Mucosa of stomach (tissue), 1 donor: ENCODE data around the gene MUC4.
"Not testable (repeated sequence)": the region's sequence is repeated elsewhere in the genome, so short reads cannot be mapped to it uniquely, and the experiment has no call there.

ENCODE experiments used
- H3K27me3 ChIP-seq: one replicate; pipeline ENCODE4 v1.7.0; 2013; ENCODE audit warnings: mild to moderate bottlenecking, low read length; ENCODE audit not compliant: control insufficient read depth, insufficient read depth
- H3K36me3 ChIP-seq: one replicate; pipeline ENCODE4 v1.7.0; 2013; ENCODE audit warnings: low read length; ENCODE audit not compliant: control insufficient read depth, insufficient read depth
- H3K4me1 ChIP-seq: one replicate; pipeline ENCODE4 v1.7.0; 2013; ENCODE audit warnings: mild to moderate bottlenecking, low read length; ENCODE audit not compliant: control insufficient read depth, insufficient read depth
- H3K4me3 ChIP-seq: one replicate; pipeline ENCODE4 v1.7.0; 2013; ENCODE audit warnings: low read length
- H3K9ac ChIP-seq: one replicate; pipeline ENCODE4 v1.7.0; 2013; ENCODE audit warnings: mild to moderate bottlenecking, low read length, moderate library complexity
- H3K9me3 ChIP-seq: one replicate; pipeline ENCODE4 v1.7.0; 2013; ENCODE audit warnings: mild to moderate bottlenecking, low read length, moderate library complexity; ENCODE audit not compliant: control insufficient read depth
- donor health status: Pancreatic carcinoma.

The MUC4 gene

DNA sequence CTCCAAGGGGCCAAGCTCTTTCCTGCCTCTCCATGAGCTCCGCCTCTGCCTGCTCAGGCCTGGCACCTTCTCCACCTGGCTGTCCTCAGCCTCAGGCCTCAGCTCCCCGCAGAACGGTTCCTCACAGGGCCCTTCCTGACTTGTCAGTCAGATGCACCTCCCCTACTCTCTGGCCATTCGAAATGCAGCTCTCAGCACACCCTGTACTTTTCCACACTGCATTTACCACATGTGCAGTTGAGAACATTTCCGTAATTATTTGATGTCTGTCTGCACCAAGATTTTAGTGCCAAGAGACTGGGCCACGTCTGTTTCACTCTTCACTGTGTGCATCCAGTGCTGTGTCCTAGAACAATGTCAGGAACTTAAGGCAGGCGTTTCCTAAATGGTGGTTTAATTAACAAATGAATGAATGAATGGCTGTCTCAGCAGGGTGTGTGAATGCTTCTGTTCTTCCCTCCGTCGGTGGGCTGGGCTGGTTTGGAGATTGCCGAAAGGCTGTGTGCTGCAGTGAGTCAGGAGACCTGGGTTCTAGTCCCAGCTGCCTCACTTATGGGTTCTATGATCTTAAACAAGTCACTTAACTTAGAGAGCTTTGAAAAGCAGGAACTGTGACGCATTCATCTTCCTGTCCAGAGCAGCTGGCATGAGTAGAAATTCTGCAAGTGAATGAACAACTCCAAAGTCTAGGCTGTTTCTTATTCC, 5.4 kb downstream of the MUC4 start:
- H3K9me3 ChIP-seq: no peaks in the 10 kb centered on the region
- no peak overlapping the region for H3K9ac ChIP-seq
- H3K36me3 ChIP-seq: no peaks in the 10 kb centered on the region
- H3K4me3 ChIP-seq: no peak overlapping the region
- peaks cover 38% of the 10 kb centered on the region for H3K4me1 ChIP-seq
- peaks cover 28% of the 10 kb centered on the region for H3K27me3 ChIP-seq

DNA sequence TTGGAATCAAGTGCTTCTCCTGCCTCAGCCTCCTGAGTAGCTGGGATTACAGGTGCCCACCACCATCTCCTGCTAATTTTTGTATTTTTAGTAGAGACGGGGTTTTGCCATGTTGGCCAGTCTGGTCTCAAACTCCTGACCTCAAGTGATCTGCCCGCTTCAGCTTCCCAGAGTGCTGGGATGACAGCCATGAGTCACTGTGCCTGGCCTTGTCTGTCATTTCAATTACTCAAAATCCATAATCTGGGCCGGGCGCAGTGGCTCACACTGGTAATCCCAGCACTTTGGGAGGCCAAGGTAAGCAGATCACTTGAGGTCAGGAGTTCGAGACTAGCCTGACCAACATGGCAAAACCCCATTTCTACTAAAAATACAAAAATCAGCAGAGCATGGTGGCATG, 6.1 kb downstream of the MUC4 start:
- peaks cover 33% of the 10 kb centered on the region for H3K27me3 ChIP-seq
- peaks cover 38% of the 10 kb centered on the region for H3K4me1 ChIP-seq

DNA sequence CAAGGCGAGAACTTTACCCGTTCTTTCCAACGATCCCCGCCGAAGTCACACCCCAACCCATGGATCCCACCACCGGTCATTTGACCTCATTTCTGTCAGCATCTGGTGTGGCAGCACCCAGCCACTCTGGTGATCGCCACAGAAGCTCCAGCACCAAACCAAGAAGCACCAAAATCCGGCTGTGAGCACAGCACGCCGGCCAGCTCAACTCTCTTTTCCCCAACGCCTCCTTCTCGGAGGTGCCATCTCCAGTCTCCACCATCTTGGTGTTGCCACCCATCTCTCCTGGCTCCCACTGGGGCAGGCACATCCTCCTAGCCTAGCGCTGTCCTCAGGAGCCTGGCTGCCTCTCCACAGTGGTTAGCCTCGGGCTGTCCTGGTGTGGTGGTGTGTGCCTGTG, 6.5 kb downstream of the MUC4 start:
- H3K4me1 ChIP-seq: peaks cover 38% of the 10 kb centered on the region
- H3K9me3 ChIP-seq: no peaks in the 10 kb centered on the region
- H3K4me3 ChIP-seq: no peak overlapping the region
- no peak overlapping the region for H3K9ac ChIP-seq
- peaks cover 30% of the 10 kb centered on the region for H3K27me3 ChIP-seq
- no peaks in the 10 kb centered on the region for H3K36me3 ChIP-seq

More for the DNA sequence above, 6.1 kb downstream of the MUC4 start:
- H3K4me3 ChIP-seq, H3K9me3 ChIP-seq, H3K9ac ChIP-seq, H3K36me3 ChIP-seq: not testable (repeated sequence)

DNA sequence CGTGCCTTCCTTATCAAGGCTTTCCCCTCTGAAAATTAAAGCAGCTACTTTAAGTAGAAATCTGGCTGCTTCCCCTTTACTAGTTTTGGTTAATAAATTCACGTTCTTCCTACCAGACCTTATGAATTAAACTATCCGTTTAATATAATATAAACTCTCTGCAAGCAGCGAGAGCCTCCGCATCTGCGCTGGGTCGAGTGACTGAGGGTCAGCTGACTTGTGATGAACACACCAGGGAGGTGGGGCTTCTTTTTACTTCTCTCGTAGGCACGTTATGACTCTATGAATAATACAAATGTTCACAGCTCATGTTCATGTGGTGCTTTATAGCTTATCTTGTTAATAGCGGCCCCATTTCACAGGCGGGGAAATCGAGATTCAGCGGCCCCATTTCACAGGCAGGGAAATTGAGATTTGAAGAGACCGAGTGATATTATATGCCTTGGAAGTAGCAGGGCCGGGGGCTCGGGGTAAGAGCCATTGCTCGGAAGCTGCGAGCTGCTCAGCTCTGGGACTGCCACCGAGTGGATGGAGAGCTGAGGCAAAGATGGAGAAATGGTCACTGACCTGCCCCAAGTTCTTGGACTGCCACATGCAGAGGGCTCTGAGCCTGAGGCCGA, 8.3 kb downstream of the MUC4 start:
- no peaks in the 10 kb centered on the region for H3K36me3 ChIP-seq
- H3K9me3 ChIP-seq: no peaks in the 10 kb centered on the region
- H3K4me3 ChIP-seq: no peak overlapping the region
- peaks cover 25% of the 10 kb centered on the region for H3K27me3 ChIP-seq
- no peak overlapping the region for H3K9ac ChIP-seq
- H3K4me1 ChIP-seq: peaks cover 38% of the 10 kb centered on the region

DNA sequence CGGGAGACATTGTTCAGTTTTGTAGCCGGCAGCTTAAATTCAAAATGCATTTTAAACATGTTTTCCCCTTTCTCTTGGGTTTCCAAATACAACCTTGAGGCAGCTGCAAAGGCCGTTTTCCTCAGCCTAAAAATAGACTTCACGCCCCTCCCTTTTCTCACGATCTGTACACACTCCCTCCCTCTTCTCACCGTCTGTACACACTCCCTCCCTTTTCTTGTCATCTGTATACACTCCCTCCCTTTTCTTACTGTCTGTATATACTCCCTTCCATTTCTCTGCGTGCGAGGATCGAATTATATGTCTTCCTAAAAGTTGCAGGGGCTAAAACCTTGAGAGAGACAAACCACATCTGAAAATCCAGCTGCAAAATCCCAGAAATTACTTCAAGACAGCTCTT, 8.9 kb downstream of the MUC4 start:
- Histone ChIP-seq H3K4me1 (peaks cover 38% of the 10 kb centered on the region), H3K9me3 (no peaks in the 10 kb centered on the region), H3K36me3 (no peaks in the 10 kb centered on the region), H3K4me3 (no peak overlapping the region), H3K9ac (no peak overlapping the region), H3K27me3 (peaks cover 25% of the 10 kb centered on the region)

DNA sequence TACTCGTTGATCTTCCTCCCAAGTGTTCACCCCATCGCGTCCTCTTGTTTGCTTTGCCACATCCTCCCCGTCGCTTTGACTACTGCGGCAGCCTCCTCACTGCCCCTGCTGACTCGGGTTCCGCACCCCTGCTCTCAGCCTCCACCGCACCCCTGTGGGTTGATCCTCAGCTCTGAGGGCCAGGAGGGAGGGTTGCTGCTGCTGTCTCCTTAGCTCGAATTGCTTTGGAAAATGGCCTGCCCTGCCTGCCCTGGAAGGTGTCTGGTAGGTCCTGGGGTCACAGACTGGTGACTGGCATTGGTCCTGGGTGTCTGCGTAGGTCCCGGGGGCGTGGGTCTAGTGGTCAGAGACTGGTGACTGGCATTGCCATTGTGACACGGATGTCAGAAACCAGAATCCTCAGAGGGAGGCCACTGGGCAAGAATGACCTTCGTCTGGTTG, 9.4 kb downstream of the MUC4 start:
- no peaks in the 10 kb centered on the region for H3K36me3 ChIP-seq

DNA sequence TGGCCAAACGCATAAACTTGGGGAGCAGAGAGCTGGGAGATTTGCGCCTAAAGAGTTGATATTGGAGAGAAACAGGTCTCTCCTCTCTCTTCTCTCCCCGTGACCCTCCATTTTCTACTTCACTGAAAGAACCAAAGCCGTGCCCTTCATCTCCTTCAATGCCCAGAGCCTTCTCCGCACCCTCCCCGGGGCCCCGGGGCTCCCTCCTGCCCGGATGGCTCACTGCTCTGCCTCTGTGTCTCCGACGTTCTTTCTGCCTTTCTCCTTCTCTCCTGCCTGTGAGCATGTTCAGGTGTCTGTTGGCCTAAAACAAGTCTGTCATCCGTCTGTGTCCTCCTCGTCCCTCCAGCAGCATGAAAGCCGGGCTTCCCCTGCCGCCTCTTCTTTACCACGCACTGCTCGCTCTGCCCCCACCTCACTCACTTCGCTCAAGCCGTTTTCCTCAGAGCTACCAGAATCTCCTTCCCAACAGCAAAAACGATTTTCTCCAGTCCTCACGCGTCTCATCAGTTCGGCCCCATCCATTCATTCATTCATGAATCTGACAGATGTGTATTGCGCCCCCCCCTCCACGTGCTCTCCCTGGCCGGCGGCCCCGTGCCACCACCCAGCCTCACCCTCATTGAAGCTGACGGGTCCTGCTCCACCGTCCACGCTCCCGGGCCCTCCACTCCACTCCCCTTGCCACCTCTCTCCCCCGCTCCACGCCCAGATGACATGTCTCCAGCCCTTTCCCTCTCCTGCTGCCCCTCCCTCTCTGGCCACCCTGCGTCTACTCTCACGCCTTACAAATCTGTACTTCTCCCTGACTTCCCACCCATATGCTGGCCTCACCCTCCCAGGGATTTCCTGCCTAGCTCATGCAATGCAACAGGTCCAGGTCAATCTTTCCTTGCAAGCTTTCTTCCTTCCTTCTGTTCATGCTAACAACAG, 10.2 kb downstream of the MUC4 start:
- H3K9ac ChIP-seq: no peak overlapping the region
- no peaks in the 10 kb centered on the region for H3K36me3 ChIP-seq
- H3K4me3 ChIP-seq: no peak overlapping the region
- H3K4me1 ChIP-seq: peaks cover 38% of the 10 kb centered on the region
- no peaks in the 10 kb centered on the region for H3K9me3 ChIP-seq
- H3K27me3 ChIP-seq: peaks cover 22% of the 10 kb centered on the region

More for the DNA sequence above, 9.4 kb downstream of the MUC4 start:
- no peak overlapping the region for H3K9ac ChIP-seq
- no peak overlapping the region for H3K4me3 ChIP-seq
- H3K4me1 ChIP-seq: peaks cover 38% of the 10 kb centered on the region
- H3K27me3 ChIP-seq: peaks cover 25% of the 10 kb centered on the region
- H3K9me3 ChIP-seq: no peaks in the 10 kb centered on the region

DNA sequence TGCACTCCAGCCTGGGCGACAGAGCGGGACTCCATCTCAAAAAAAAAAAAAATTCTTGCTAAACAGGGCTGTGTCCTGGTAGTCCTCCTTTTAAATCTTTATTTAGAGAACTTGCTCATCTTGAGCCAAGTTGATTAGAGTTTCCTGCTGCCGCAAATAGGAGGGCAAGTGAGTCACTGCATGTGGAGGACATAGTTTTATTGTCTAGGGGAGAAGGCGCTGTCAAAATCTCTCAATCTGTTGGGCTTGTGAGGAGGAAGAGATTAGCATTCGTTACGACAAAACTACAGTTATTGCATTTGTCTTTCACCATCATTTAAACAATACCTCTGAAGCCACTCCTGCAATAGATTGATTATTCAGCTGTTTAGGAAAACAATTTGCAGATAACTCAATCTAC, 11.5 kb downstream of the MUC4 start:
- H3K4me3 ChIP-seq: no peak overlapping the region
- H3K27me3 ChIP-seq: peaks cover 21% of the 10 kb centered on the region
- no peaks in the 10 kb centered on the region for H3K9me3 ChIP-seq
- no peak overlapping the region for H3K9ac ChIP-seq
- H3K36me3 ChIP-seq: no peaks in the 10 kb centered on the region
- peaks cover 36% of the 10 kb centered on the region for H3K4me1 ChIP-seq

DNA sequence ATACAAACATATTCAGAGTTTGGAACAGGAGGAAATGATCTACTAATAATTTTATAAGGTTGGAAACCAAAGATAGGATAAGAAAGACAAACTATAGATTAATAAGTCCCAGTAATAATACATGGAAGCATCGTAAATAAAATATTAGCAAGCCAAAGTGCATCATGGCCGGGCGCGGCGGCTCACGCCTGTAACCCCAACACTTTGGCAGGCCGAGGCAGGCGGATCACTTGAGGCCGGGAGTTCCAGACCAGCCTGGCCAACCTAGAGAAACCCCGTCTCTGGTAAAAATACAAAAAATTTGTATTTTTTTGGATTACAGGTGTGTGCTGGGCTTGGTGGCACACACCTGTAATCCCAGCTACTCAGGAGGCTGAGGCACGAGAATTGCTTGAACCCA, 14.9 kb downstream of the MUC4 start:
- no peak overlapping the region for H3K4me3 ChIP-seq
- no peak overlapping the region for H3K9ac ChIP-seq
- no peaks in the 10 kb centered on the region for H3K9me3 ChIP-seq
- H3K27me3 ChIP-seq: peaks cover 13% of the 10 kb centered on the region
- H3K36me3 ChIP-seq: no peaks in the 10 kb centered on the region
- H3K4me1 ChIP-seq: peaks cover 2% of the 10 kb centered on the region

DNA sequence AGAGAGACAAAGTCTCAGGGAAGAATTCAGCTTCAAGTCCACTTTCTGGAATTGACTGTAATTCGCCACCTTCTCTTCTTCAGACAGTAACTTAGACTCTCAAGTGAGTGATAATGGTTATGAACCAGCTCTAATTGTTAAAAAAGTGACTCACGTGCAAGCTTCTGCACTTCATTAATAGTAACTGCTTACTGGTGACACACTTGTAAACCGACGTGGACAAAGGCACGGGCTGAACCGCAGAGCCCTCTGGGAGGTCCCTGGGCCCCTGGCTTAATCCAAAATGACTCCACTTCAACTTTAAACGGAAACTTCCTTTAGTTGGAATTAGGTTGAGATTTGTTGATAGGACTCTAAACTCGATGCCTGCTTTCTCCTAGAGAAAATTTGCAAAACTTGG, 17.0 kb downstream of the MUC4 start:
- H3K27me3 ChIP-seq: no peaks in the 10 kb centered on the region
- H3K36me3 ChIP-seq: no peaks in the 10 kb centered on the region
- H3K4me1 ChIP-seq: no peaks in the 10 kb centered on the region
- no peak overlapping the region for H3K4me3 ChIP-seq
- no peaks in the 10 kb centered on the region for H3K9me3 ChIP-seq
- H3K9ac ChIP-seq: no peak overlapping the region

DNA sequence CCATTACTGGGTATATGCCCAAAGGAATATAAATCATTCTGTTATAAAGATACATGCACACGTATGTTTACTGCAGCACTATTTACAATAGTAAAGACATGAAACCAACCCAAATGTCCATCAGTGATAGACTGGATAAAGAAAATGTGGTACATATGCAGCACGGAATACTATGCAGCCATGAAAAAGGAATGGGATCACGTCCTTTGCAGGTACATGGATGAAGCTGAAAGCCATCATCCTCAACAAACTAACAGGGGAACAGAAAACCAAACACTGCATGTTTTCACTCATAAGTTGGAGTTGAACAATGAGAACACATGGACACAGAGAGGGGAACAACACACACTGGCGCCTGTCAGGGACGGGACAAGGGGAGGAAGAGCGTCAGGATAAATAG, 19.1 kb downstream of the MUC4 start:
- not testable (repeated sequence) for H3K4me3 ChIP-seq, H3K4me1 ChIP-seq, H3K9me3 ChIP-seq, H3K27me3 ChIP-seq, H3K9ac ChIP-seq, H3K36me3 ChIP-seq

DNA sequence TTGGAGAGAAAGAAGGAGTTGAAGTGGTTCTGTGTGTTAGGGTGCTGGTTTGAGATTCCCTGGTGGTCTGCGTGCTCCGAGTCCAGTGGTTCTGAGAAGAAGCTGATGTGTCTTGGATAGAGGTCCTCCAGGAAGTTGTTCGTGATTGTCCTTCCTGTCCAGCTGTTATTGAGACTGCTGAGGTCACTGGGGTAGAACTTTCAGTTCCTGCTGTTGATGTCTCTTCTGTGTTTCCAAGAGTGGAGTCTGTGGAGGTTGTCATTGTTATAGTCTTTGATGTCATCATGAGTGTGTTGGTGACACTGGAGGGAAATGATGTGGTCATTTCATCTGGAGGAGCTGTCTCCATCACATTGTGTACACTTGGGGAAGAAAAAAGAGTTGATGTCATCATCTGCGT, 20.8 kb downstream of the MUC4 start:
- Histone ChIP-seq H3K9me3 (no peaks in the 10 kb centered on the region), H3K27me3 (no peaks in the 10 kb centered on the region), H3K4me3 (no peak overlapping the region), H3K36me3 (no peaks in the 10 kb centered on the region), H3K4me1 (no peaks in the 10 kb centered on the region), H3K9ac (no peak overlapping the region)
